ENCODE results near the gene EIF2D.
"Not testable (repeated sequence)": the region's sequence is repeated elsewhere in the genome, so short reads cannot be mapped to it uniquely, and the experiment has no call there.

EIF2D gene

GRCh38 chr1:206586501-206587445, 25.5 kb downstream of the EIF2D start:
- FAIRE-seq: no peak

GRCh38 chr1:206584683-206585082, 27.6 kb downstream of the EIF2D start:
- FAIRE-seq: no peak

- FAIRE-seq: no peak
Measured at GRCh38 chr1:206583707-206584648, 28.3 kb downstream of the EIF2D start.

- FAIRE-seq: no peak
Measured at GRCh38 chr1:206582971-206583706, 29.1 kb downstream of the EIF2D start.

DNA sequence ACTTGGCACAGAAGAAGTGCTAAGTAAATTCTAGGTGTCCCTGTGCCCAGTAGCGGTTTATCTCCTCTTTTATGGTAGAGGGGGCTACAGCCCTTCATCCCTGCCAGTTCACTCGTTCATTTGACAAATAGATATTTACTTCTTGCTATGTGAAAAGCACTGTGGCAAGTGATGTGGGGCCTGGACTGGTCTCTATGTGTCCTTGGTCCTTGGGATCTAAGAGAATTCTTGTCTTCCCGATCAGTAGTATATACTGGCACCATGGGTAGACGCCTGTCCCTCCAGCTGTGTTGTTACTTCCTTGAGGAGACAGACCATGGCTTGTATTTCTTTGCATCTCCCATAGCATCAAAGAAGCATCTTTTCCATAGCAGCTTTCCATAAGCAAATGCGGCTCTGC, 29.7 kb downstream of the EIF2D start:
- no peak for FAIRE-seq

DNA sequence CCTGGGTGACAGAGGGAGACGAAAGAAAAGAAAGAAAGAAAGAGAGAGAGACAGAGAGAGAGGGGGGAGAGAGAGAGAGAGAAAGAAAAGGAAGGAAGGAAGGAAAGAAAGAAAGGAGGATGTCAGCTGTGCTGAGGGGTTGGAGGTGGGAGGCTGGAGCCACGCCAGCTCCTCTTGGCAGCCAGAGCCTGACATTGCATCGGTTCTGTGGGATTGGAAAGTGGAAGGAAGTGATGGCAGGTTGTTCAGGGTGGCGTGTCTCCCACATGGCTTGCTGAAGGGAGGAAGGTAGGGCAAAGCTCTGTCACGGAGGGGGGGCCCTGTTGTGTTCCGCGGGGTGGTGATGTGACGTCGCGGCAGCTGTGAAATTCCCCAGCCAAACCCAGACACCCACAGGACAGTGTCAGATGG, 30.7 kb downstream of the EIF2D start:
- no peak for FAIRE-seq

DNA sequence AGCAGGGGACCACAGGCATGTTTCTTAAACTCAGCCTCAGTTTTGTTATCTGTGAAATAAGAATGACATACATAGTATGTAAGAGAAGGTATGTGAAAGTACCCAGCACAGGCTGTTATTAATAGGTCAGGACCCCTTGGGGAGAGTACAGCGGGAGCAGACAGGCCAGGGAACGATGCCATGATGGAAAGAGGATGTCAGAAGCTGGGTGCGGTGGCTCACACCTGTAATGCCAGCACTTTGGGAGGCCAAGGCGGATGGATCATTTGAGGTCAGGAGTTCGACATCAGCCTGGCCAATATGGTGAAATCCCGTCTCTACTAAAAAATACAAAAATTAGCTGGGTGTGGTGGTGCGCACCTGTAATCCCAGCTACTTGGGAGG, 31.2 kb downstream of the EIF2D start:
- FAIRE-seq: not testable (repeated sequence)

DNA sequence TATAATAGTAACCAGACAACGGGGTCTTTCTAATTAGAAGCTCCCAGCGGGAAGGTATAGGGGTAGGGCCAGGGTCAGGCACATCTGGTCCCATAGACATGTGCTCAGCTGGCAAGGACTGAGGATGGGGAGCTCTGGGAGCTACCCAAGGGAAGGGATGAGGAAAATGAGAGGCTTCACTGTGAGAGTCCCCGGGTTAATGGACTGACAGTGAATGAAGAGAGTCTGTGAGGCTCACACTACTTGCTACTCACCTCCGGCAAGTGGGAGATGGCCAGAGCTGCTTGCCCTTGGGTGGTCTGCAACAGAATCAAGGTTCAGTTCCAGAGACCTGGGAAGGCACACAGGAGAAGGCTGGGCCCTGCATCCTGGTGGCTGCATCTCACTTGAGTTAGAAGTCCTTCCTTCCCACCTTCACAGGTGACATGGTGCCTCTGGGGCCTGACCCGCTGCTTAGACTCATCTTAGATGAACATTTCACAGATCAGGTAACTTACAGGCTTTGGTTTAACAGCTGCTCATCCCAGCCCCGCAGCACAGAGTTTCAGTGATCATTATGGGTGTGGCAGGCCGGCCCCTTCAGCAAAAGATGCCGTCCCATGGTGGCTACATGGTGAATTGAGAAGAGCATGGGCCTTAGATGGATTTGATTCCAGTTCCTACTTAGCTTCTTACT, 31.7 kb downstream of the EIF2D start:
- FAIRE-seq: no peak

- no peak for FAIRE-seq
Measured at GRCh38 chr1:206579747-206580437, 32.4 kb downstream of the EIF2D start.

DNA sequence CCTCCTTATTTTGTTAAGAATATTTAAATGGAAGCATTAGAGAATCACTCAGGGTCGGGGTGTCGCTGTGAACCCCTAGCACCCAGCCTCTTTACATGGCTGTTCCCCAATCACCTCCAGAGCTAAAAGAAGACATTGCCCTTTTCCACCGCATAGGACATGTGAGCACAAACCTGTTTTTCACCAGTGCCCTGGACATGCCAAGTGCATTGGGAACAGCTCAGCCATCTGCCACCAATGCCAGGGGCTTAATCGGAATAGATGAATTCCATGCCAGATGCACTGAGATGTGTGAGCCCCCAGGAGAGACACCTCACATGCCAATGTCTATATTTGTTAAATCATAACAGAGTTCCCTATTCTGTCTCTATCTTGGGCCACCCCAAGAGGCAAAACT, 33.3 kb downstream of the EIF2D start:
- no peak for FAIRE-seq

DNA sequence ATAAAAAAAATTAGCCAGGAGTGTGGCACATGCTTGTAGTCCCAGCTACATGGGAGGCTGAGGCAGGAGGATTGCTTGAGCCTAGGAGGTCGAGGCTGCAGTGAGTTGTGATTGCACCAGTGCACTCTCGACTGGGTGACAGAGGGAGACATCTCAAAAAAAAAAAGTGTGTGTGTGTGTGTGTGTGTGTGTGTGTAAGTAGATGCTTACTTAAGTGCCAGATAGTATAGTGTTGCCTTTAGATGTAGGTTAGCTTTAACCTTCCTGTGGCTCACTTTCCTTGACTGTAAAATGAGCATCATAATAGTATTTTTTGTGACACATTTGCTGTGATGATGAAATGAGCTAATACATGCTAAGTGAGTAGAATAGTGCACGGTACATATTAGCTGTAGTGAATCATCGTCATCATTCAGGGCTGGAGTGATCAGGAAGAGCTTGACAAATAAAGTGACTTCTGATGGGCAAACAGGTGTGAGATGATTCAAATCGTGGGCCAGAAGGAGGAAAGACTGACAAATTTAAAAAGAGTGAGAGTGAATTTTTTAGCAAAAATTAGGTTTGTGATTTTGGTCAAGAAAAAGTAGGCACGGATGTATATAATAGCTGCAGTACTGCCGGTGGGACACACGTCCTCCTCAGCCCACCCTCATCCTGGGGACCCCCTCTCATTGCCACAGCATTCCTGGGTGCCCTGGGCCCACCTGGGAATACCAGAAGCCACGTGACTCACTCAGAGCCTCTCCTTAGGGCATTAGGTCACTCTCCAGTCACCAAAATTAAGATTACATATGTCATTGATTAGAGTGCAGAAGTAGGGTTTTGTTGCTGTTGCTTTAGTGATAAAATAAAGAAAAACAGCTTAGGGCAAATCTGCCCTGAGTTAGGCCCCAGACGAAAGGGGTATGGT, 33.9 kb downstream of the EIF2D start:
- FAIRE-seq: no peak

DNA sequence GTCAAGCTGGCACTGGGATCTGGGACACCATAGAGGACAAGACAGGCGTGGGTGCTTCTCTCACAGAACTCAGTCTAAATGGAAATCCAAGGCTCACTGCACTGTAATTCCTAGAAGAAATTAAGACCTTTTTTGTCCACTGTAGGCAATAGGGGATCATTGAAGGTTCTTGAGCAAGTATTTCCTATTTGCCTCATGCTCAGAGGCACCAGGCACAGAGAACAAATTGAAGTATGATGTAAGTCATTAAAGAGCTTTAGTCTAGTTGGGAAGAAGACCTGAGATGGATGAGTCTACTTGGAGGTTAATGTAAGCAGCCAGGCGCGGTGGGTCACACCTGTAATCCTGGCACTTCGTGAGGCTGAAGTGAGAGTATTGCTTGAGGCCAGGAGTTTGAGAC, 34.6 kb downstream of the EIF2D start:
- no peak for FAIRE-seq

DNA sequence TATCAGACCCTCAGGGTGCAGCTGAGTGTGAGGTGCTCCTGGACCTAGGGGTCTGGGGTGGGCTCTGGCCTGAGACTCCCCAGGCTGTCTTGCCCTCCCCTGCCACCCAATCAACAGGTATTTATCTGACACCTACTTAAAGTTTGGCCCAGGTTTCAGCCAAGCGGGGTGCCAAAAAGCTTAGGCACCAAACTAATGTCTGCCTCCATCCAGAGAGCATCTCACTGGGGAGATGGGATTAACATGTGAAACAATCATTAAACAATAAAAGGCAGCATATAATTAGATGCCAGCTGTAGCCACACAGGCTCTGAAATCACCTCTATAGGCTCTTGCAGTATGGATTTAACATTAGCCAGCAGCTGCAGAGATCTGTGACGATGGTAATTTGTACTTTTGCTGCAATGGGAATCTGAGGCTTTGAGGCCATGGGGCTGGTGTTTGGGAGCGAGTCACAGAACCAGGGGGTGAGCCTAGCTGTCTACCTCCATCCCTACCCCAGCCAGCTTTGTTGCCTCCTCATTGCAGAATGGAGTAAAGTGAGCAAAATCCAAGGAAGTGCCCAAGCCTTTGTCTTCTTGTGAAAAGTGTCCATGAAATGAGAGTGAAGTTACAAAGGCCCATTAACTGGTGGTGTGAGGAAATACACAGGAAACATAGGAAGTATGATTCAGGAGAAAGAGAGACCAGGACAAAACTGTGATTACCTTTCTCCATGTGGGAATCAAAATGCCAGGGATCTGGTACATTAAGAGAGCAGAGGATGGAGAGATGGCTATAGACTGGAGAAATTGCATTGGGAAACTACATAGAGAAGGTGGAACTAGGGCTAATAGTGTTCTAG, 36.1 kb downstream of the EIF2D start:
- no peak for FAIRE-seq

DNA sequence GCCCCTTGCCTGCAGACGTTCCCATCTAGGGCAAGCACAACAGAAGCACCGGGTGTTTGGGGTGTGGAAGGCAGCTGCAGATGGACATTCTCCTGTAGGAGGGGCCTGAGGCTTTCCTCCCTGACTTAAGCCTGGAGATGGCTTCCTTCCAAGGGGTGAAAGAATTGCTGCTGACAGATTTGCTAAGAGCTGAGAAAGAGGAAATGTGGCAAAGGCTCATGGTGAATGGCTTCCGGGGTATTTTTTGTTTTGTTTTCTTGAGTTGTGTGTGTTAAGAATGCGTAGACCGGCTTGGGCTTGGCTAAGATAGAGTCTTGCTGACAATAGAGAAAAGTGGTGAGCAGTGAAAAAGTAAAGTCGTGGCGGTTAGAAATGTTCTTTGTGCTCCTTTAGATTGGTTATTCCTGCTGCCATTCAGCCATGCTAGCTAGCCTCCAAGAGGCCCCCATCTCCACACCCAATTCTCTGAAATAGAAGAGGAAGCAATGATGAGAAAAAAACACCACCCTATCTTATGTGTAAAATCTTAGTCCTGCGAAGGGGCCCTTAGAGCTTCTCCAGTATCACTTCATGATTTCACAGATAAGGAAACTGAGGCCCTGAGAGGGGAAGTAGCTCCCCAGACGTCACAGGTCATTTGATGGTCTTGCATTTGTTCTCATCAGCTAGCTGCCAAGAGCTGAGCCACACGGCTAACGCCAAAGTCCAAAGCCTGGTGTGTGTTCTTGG, 36.9 kb downstream of the EIF2D start:
- FAIRE-seq: no peak

DNA sequence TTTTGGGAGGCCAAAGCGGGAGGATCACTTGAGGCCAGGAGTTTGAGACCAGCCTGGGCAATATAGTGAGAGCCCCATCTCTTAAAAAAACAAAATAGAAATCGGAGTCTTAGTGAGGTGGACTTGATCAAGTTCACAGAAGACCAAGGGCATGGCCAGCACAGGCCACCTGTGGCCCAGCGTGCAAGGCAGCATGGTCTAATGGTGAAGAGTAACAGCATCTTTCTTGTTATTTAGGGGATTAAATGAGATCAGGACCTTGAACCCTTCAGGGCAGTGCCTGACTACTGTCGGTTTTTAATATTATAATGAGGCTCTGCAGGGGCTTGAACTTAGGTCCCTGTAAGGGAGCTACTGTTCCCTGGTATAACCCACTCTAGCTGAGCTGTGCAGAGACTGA, 38.5 kb downstream of the EIF2D start:
- FAIRE-seq: no peak

DNA sequence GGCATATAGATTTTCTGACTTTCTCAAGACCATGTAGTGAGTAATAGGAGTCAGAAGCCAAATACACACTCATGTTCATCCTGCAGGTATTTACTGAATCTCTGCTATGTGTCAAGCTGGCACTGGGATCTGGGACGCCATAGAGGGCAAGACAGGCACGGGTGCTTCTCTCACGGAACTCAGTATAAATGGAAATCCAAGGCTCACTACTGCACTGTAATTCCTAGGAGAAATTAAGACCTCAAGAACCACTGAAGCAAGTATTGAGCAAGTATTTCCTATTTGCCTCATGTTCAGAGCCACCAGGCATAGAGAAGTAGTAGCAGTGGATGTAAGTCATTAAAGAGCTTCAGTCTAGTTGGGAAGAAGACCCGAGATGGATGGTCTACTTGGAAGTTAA, 38.9 kb downstream of the EIF2D start:
- no peak for FAIRE-seq

DNA sequence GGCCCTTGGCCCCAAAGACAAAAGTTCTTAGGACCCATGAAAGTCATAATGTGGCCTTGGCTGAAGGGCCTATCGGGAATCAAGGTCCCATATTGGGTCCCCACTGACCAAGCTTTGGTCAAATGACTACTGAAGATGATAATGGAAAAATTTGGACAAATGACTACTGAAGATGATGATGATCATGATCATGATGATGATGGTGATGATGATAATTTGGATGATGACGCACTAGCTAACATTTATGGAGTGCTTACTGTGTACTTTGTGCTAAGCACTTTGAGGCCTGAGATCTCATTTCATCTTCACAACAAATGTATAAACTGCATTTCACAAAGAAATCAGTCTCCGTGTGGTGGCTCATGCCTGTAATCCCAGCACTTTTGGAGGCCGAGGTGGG, 39.4 kb downstream of the EIF2D start:
- FAIRE-seq: no peak

- no peak for FAIRE-seq
Measured at GRCh38 chr1:206570529-206570928, 41.7 kb downstream of the EIF2D start.

DNA sequence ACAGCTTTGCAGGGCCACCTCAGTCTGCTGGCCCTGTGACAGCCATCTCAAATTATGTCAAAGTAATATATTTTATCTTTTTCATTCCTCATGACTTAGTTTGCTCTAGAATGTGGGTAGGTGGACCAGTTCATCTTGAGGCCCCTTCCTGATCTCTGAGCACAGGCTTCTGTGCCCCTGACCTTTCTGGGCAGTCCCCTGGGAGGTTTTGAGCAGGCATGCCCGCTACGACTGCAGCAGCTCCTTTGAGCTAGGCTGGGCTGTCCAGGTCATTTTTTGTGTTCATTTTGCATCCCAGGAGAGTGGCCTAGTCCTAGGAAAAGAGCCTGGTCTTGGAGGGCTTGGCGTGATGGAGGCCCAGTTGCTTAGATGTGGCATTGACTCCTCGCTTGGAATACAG, 42.7 kb downstream of the EIF2D start:
- no peak for FAIRE-seq

Measured in A204.1 (cell line).